IPS DF 4.7 (cell line): ENCODE measurements around the gene PITPNM1.

Experiments used
- DNase-seq: peaks from one replicate; pipeline ENCODE4 v3.0.0-alpha.2; 2013; ENCODE audit warnings: low spot score; ENCODE audit errors: extremely low read depth

The PITPNM1 gene

DNA sequence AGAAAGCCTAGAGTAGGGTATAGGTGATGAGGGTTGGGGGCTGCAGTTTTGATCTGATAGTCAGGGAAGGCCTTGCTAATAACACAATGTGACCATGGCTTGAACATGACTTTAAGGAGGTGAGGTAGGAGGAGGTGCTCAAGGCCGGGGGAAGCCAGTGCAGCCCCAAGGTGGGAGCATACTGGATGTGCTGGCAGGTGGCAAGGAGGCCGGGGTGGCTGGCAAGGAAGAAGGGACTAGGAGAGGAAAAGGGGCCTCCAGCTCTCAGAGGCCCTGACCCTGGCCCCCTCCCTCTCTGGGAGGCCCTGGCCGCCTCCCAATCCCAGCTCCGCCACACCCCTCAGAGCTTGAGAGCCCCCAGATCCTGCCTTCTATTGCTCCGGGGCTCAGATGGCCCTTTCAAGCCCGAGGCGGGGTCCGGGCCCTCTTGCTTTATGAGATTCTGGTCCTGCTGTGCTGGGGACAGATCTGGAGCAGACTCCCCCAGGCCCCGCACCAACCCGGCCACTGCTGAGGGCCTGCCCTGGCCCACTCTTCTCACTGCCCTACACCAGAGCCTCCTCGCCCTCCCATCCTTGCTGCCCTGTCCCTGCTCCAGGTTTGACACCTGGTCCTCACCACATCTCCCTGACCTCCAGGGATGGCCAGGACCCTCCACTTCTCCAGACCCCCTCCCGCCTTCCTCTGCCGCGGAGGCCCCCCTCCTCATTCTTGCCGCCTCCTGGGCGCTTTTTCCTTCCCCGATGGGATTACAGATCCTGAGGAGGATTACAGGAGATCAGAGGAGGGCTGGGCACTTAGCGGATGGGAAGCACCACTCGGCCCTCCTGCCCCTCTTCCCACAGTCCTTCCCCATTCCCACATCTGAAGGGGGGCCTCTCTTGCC lies 1.8 kb downstream of the PITPNM1 start:
- DNase-seq, result no peak

DNA sequence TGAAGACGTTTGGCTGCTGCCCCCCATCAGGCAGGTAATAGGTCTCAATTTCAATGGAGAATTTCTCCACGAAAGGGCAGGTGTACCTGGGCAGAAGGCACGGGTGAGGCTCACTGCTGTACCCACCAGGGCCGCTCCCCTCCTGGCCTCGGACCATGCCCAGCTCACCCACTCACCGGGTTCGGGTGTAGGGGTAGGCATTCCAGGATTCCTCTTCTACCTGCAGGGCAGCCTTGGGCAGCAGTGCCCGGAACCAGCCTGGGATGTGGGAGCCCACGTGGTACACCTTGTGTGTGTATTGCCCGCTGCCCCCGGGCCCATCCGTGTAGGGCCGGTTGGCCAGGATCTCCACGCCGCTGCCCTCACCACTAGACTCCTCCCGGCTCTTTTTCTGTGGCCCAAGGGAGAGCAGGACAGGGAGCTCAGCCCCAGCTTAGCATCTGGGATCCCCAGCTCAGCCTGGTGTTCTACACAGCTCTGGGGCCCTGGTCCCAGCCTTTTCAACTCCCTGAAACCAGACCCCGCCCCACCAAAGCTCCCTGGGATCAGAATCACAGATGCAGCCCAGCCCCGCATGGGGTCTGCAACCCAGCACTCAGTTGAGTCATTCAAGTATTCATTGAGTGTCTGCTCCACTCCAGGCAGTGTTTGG lies 2.7 kb downstream of the PITPNM1 start:
- DNase-seq, result no peak

DNA sequence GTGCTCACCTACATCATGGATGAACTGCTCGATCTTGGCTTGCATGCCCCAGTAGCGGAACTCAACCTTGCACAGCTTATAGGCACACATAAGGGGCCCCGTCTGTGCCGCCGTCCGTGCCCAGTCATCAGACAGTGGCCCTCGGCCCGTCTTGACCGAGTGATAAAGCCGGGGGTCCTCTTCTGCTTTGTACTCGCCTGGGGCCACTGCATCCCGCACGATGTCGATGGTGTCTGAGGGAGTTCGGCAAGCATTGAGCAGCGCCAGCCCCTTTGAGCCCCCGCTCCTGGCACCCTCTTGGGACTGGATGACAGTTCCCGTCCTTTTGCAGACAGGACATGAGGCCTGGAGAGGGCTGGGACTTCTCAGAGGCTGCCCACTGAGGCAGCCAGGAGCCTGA lies 3.3 kb downstream of the PITPNM1 start:
- DNase-seq, result no peak

DNA sequence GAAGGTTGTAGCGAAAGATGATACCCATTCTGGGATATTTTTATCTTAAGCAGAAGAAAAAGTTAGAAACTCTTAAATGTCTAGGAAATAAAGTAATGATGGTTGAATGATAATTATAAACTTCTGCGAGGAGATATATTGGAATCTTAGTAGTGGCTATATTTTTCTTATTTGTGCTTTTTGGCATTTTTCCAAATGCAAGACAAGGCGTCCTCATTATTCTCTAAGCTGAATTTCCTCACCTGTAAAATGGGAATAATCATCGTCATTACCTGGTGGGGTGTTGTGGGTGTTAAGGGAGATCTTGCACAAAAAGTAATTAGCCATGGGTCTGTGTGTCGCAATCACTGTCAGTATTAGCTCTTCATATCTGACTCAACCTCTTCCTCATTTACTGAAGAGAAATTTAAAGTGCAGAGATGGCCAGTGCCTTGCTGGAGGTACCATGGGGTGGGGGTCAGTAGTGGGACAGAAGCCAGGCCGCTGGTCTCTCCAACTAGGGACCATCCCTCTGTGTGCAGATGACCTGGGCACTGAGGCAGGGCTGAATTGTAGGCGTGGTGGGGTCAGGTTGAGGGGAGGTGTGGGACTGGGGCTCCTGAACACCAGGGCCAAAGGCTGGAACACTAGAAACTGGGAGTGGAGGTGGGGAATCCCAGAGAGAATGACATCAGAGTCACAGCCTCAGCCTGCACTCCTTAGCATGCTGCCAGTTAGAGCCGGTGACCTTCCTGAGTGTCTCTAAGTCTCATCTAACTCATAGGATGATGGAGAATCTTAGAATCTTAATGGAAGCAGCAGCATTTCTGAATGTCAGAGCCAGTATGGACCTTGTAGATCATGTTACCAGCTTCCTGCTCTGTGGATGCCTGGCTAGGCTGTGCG lies 4.1 kb downstream of the PITPNM1 start:
- DNase-seq, result no peak

DNA sequence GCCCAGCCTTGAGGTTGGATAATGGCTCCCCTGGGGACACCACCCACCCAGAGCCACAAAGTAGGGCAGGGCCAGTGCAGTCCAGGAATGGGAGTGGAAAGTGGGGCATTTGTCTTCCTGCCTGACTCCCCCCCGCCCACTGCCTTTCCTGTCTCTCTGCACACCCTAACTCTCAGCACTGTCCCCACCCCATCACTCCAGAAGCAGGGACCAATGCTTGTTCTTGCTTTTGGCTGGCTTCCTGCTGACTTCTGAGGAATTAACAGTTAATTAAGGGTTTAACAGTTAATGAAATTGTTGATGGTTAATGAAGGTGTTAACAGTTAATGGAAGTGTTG lies 4.7 kb downstream of the PITPNM1 start:
- no peak for DNase-seq

DNA sequence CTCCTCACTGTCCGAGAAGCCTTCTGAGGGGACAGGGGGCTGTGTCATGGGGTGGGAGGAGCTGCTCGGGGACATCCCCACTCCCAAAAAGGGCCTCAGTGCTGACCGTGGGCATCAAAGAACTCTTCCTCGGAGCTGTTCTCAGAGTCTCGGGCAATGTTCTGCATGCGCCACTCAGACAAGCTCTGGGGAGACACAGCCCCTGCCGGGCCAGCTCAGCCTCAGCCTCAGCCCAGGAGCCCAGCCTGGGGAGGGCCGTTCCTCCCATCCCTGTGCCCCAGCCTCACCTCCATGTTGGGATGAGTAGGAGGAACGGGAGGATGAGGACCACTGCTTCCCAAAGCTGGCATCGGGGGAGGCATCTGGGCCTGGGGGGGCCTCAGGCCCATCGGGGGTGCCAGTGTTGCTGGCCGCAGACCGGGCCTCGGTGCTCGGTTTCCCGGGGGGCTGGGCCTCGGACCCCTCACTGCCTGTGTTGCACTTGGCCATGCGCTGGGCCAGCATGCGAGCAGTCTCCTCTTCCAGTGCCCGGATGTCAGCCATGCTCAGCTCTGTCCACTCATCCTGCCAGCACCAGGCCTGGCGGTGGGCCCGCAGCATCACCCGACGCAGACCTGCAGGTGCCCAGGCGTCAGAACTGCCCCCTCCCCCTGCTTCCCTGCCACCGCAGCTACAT lies 5.2 kb downstream of the PITPNM1 start:
- no peak for DNase-seq

DNA sequence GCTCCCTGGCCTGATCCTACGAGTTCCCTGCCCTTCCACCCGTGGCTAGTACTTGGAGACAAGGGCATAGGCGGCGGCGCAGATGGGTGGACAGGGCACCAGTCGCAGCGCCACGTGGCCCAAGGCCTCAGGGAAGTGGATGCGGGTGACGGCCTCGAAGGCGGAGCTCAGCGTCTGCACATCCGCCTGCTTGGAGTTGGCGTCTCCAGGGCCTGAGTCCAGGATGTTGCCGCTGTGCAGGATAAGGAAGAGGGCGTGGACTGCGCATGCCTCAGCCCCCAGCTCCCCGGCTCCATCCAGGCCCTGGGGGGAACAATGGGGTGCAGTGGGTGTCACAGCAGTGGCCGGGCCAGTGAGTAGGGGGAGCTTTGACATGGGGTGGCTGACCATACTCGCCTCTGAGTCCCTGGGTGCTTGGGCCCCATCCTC lies 6.6 kb downstream of the PITPNM1 start:
- no peak for DNase-seq

DNA sequence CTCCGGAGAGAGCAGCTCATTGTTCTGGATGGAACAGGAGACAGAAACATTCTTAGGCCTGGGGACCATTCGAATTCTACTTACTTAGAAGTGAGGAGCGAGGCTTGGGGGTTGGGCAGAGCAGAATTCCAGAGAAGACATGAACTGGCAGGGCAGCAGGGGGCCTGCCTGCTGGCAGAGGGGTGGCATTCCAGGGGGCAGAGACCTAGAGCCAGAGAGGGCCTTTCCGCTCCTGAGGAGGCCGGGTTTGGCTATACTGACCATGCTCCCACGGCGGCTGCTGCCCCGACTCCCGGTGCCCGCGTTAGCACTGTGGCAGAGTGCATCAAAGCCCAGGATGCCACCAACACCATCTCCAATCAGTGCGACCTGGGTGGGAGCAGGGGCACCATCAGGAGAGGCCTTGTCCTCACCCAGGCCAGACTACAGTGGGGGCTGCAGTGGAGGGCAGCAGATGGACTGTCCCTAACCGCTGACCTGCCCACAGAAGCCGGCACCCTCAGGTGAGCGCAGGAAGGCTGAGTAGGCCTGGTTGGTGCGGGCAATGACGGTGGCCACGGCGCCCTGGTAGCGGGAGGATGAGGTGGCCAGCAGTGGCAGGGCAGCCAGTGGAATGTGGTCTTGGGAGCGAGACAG lies 7.4 kb downstream of the PITPNM1 start:
- no peak for DNase-seq

DNA sequence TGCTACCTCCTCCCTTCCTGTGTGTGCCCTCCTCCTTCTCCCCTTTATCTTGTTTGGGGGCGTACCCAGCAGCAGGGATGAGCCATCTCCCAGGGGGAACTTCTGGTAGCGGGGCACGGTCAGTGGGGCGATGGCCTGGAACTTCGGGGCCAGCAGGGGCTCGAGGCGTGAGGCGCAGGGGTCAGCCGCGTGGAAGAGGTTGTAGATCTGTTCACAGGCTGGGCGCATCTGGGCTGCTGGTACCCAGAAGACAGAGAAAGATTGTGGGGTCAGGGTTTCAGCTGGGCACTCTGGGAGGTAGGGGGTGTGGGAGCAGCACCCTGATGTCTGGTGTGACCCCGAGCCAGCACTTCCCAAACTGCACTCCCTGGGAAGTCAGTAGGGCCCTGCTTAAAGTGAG lies 9.1 kb downstream of the PITPNM1 start:
- no peak for DNase-seq

DNA sequence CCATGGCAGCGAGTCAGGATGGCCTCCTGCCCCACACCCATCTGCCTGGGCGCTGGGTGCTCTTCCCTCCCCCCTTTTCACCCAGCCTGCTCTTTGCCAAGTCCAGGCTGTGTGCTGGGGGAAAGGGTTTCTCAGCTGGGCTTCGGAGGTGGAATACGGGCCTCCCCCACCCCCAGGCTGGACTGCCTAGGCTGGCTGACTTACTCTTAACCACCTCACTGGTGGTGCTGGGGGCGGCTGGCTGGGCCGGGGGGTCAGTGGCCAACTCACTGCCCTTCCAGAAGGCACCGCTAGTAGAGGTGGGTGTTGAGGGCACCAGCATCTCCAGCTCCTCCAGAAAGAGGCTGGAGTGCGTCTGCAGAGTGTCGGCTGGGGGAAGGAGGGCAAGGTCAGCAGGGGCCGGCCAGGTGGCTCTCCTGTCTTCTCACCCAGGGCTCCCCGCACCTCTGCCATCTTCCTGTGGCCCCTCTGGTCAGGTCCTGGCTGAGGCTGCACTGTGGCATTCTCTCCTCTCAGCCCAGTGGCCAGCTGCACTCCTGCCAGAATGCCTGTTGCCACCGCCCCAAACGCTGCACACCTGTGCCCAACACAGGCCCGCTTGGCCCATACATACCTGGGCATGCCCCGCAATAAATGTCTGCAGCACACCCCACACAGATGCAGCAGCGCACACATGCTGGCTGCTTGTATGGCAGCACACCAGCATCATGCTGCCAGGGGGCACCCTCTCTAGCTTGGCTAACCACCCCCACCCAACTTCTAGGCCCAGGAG lies 9.7 kb downstream of the PITPNM1 start:
- DNase-seq, result no peak

DNA sequence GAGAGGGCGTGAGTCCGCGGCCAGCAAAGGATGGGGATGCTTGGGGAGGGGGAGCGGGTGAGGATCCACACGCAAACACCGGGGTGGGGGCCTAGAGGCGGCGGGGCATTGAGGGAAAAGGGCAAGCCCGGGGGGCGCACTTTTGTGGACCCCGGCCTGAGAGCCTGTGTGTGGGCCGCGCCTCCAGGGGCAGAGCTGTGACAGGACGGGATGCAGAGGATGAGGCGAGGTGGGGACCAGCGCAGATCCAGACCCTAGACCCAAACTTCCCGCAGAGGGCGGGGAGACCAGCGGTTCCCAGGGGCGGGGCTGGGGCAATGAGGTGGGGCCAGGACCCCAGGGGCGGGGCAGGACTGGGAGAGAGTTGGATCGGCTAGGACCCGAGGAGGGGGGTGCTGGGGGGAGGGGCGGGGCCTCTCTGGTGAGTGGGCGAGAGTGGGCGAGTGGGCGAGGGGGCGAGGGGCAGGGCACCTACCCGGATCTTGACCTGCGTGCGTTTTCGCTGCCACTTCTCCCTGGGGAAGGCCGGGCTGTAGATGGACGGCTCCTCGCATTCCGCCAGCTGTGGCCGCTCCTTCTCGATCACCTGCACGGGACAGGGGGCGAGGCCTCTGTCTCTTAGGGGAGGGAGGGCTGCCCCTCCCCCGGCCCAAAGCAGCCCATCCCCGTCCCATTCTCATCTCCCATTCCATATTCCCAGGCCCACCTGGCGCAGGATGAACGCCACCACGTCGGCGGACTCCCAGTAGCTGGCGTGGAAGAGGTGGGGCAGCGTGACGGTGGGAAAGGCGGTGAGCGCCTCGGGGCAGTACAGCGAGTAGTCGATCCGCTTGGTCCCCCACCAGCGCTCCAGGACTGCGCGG lies 10.6 kb downstream of the PITPNM1 start:
- DNase-seq, result no peak

DNA sequence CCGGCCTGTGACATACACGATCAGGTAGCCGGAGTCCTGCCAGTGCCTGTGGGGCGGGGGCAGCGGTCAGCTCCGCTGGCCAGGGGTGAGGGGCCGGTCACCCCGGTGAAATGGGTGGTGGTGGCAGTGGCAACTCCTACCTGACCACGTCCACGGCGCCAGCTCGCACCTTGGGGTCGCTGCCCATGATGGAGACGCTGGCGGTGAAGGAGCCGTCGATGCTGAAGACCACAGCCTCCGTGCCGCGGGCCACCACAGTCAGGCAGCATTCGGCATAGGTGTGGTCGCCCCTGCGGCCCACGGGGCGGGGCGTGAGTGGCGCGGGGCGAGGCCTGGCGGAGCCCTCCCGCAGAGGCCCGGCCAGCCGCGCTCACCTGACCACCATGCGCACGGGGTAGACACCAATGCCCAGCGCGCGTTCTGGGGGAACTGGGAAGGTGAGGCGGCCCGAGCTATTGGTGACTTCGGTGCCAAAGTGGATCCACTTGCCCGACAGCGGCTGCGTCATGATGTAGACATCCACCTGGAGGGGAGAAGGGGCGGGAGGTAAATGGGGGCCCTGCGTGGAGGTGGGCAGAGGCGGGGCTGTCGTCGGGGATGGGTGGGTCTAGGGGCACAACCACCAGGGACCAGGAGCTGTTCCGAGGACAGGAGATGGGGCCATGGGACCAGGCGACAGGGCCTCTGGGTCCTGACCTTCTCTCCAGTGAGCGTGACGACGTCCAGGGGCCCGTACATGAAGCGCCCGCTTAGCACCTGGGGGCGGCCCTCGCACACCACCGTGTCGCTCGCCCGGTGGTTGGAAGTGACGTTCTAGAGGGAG lies 11.4 kb downstream of the PITPNM1 start:
- no peak for DNase-seq

DNA sequence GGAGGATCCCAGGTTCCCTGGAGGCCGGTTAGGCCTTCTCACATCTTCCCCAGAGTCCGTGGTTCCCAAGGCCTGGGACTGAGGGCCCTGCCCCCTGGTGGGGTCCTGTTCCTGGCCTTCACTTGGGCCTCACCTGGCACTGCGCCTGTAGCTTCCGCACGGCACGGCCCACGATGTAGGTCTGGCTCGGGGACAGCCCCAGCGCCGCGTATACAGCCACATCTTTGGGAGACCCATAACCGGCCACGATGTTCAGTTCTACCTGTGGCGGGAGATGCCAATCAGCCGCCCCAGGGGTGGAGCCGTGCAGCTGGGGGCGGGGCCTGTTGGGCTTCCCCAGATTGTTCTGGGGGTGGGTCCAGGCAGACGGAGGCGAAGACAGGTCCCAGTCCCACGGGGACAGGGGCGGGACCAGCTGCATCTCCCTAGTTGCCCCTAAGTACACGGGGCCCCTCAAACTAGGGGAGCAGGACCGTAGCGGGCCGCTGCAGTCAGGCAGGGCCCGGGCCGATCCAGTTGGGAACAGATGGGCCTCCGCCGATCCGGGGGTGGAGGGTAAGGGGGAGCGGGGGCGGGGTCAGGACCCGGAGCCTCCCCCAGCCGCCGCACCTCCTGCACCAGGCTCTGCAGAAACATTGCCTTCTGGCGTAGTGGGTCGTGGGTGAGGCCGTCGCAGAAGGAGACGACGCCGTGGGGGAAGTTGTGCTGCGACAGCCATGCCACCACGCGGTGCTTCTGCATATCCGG lies 12.2 kb downstream of the PITPNM1 start:
- no peak for DNase-seq

DNA sequence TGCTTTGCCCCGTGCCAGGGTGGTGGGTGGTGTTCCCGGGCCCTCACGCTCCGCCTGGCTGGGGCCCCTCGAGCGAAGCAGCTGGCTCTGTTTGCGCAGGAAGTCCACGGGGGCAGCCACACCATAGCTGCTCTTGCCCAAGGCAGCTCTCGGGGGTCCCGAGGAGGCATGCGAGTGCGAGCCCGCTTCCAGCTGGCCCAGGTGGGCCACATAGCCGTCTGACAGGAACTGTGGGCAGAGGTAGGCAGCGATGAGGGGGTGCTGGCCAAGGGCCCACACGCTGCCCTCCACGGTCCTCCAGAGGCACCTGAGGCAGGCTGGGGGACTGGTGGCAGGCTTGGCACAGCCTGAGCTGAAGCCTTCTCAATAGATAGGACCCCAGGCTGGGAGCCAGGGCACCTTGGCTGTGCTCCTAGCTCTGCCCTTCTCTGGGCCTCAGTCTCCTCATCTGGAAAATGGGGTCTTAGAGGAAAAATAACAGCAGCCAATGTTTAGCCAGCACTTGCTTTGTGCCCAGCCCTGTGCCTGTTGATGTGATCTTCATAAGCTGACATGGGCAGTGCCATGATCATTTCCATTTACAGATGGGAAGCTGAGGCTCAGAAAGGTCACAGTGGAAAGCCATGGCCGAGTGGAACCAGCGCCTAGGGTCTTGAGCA lies 13.0 kb downstream of the PITPNM1 start:
- no peak for DNase-seq

DNA sequence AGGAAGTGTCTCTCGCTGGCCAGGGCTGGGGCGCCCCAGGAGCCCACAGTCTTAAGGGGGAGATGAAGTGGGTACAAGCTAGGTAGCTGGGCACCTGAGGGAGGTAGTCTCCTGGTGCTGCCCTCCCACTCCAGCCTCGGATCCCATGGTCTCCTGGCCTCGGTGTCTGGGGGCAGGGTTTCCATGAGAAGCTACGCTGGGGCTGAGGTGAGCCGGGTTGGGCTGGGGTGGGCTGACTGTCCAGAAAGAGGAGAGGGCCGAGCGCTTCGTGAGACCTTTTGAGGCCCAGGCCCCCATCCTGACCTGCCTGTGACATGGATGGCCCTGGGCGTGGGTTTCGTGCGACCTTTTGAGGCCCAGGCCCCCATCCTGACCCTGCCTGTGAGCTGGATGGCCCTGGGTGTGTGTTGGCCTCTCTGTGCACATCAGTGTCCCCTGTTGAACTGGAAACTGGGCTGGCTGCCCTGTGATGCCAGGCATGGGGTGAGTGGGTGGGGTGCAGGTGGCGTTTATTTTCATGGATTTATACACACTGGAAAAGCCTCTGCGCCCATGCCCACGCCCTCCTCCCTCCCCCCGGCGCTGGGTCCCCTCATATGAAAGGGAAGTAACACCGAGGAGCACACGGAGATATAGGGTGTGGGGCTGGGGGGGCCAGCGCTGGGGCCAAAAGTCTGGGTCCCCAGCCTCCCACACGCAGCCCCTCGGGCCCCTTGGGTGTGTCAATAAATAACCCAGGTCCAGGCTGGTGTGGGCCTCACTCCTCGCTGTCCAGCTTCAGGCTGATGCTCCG lies 13.7 kb downstream of the PITPNM1 start:
- no peak for DNase-seq

DNA sequence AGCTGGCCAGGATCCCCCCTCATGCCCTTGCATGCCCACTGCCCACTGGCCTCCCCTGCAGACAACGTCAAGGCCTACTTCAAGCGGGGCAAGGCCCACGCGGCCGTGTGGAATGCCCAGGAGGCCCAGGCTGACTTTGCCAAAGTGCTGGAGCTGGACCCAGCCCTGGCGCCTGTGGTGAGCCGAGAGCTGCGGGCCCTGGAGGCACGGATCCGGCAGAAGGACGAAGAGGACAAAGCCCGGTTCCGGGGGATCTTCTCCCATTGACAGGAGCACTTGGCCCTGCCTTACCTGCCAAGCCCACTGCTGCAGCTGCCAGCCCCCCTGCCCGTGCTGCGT lies 14.5 kb downstream of the PITPNM1 start:
- DNase-seq, result no peak
